ENCODE results near the gene ADA.
"Not testable (repeated sequence)": the region's sequence is repeated elsewhere in the genome, so short reads cannot be mapped to it uniquely, and the experiment has no call there.

Gene ADA

DNA sequence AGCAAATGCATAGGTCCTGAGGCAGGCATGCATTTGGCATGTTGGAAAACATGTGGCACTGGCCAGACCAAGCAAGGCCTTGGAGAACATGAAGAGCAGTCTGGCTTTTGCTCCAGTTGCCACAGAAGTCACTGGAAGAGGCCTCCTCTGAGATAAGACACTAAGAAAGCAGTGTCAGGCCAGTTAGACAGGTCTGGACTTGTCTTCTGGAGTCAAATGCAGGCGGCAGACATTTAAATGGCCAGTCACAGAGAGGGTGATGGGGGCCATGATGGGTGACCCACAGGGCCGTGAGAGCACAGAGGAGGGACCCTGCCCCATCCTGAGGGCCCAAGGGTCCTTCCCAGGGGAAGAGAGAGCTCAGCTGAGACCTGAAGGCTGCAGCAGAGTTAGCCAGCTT is 26.7 kb upstream of the ADA start:
- Histone ChIP-seq H3K27ac (ENCODE audit: low read depth, low read length) (no peak overlapping the region), H3K9me3 (ENCODE audit: insufficient read depth, low read depth, low read length) (no peaks in the 10 kb centered on the region), H3K27me3 (ENCODE audit: insufficient read depth, low read length) (no peaks in the 10 kb centered on the region), H3K36me3 (ENCODE audit: insufficient read depth, low read length) (no peaks in the 10 kb centered on the region), H3K4me3 (ENCODE audit: low read length) (no peak overlapping the region), H3K9ac (ENCODE audit: low read depth, low read length) (no peak overlapping the region), H3K4me1 (ENCODE audit: insufficient read depth, low read length) (no peaks in the 10 kb centered on the region)
- WGBS, result 35% methylated on average over 2 of the region's 2 CpGs

DNA sequence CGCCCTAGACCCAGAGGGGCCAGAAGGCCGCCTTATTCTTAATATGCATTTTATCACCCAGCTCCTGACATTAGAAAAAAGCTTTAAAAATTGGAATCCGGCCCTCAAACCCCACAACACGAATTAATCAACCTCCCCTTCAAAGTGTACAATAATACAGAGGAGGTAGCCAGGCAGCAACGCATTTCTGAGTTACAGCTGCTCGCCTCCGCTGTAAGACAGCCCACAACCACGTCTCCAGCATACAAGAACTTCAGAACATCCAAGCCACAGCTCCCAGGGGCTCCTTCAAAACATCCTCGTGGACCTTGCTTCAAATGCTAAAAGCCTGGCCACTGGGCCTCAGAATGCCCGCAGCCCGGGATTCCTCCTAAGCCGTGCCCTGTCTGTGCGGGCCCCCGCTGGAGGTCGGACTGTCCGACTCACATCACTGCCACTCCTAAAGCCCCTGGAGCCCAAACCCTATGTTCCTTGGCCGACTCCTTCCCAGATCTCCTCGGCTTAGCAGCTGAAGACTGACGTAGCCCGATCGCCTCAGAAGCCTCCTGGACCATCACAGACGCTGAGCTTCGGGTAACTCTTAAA is 20.9 kb upstream of the ADA start:
- not testable (repeated sequence) for H3K4me1 ChIP-seq (ENCODE audit: insufficient read depth, low read length); H3K27ac ChIP-seq (ENCODE audit: low read depth, low read length); H3K9me3 ChIP-seq (ENCODE audit: insufficient read depth, low read depth, low read length); H3K9ac ChIP-seq (ENCODE audit: low read depth, low read length); H3K4me3 ChIP-seq (ENCODE audit: low read length); H3K27me3 ChIP-seq (ENCODE audit: insufficient read depth, low read length); H3K36me3 ChIP-seq (ENCODE audit: insufficient read depth, low read length)
- WGBS, result 95% methylated on average over 23 of the region's 23 CpGs

DNA sequence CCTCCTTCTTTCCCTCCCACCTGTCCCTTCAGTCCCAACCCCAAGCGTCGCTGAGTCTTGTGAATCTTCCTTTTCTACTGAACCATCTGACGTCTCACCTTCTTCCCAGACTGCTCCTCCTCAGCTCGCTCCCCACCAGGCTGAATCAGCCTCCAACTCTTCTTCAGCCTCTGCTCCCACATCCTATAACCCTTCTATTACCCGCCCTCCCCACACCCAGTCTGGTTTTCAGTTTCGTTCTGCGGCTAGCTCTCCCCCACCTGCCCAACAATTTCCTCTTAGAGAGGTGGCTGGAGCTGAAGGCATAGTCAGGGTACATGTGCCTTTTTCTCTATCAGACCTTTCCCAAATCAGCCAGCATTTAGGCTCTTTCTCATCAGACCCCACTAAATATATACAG is 20.0 kb upstream of the ADA start:
- H3K4me1 ChIP-seq (ENCODE audit: insufficient read depth, low read length); H3K27me3 ChIP-seq (ENCODE audit: insufficient read depth, low read length); H3K36me3 ChIP-seq (ENCODE audit: insufficient read depth, low read length); H3K9me3 ChIP-seq (ENCODE audit: insufficient read depth, low read depth, low read length); H3K4me3 ChIP-seq (ENCODE audit: low read length); H3K27ac ChIP-seq (ENCODE audit: low read depth, low read length); H3K9ac ChIP-seq (ENCODE audit: low read depth, low read length): not testable (repeated sequence)
- WGBS, result 95% methylated on average over 6 of the region's 7 CpGs

DNA sequence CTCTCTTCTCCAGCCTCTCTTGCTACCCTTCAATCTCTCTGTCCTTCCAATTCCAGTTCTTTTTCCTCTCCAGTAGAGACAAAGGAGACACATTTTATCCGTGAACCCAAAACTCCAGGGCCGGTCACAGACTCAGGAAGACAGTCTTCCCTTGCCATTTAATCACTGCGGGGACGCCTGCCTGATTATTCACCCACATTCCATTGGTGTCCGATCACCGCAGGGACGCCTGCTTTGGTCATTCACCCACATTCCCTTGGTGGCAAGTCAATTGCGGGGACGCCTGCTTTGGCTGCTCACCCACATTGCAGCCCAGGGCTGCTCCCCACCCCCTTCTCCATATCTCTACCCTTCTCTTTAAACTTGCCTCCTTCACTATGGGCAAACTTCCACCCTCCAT is 19.4 kb upstream of the ADA start:
- H3K27ac ChIP-seq (ENCODE audit: low read depth, low read length); H3K9ac ChIP-seq (ENCODE audit: low read depth, low read length); H3K9me3 ChIP-seq (ENCODE audit: insufficient read depth, low read depth, low read length); H3K27me3 ChIP-seq (ENCODE audit: insufficient read depth, low read length); H3K4me1 ChIP-seq (ENCODE audit: insufficient read depth, low read length); H3K4me3 ChIP-seq (ENCODE audit: low read length); H3K36me3 ChIP-seq (ENCODE audit: insufficient read depth, low read length): not testable (repeated sequence)
- 94% methylated on average over 9 of the region's 9 CpGs for WGBS

DNA sequence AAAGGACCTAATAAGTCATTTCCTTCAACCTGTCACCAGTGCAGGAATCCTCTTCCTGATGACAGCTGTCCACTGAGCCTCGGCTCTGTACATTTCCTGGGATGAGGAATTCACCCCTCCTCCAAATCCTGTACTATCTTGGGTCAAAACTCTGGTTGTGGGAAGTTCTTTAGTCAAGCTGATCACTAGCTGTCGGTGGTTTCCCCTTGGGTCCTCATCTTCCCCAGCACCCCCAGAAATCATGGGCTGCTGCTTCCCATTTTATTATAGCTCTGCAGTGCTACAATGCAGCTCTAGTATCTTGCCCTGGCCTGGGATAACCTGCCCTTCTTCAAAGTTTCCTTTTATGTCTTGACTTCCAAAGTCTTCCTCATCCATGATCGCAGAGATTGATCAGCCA is 14.6 kb upstream of the ADA start:
- Histone ChIP-seq H3K9me3 (ENCODE audit: insufficient read depth, low read depth, low read length) (no peaks in the 10 kb centered on the region), H3K27ac (ENCODE audit: low read depth, low read length) (no peak overlapping the region), H3K4me1 (ENCODE audit: insufficient read depth, low read length) (no peaks in the 10 kb centered on the region), H3K36me3 (ENCODE audit: insufficient read depth, low read length) (no peaks in the 10 kb centered on the region), H3K9ac (ENCODE audit: low read depth, low read length) (no peak overlapping the region), H3K27me3 (ENCODE audit: insufficient read depth, low read length) (no peaks in the 10 kb centered on the region), H3K4me3 (ENCODE audit: low read length) (no peak overlapping the region)
- 85% methylated on average over 3 of the region's 3 CpGs for WGBS

DNA sequence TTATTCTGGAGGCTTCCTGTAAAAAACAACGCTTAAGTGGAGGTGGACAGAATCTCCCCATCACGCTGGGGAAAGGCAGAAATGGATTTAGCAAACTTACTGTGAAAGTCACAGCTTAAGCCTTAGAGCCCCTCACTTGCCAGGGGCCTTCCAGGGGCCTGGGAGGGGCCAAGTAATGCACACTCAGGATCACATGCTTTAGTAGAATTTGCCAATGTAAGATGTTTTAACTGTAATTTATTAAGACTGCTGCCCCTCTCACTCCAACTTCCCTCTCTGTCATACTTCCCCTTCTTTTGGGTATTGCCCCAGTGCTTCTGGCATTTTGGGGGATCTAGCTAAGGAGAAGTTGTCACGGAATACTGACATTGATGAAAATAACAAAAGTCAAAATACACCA is 12.6 kb upstream of the ADA start:
- H3K27ac ChIP-seq (ENCODE audit: low read depth, low read length), result no peak overlapping the region
- 87% methylated on average over 2 of the region's 3 CpGs for WGBS
- no peaks in the 10 kb centered on the region for H3K9me3 ChIP-seq (ENCODE audit: insufficient read depth, low read depth, low read length)

DNA sequence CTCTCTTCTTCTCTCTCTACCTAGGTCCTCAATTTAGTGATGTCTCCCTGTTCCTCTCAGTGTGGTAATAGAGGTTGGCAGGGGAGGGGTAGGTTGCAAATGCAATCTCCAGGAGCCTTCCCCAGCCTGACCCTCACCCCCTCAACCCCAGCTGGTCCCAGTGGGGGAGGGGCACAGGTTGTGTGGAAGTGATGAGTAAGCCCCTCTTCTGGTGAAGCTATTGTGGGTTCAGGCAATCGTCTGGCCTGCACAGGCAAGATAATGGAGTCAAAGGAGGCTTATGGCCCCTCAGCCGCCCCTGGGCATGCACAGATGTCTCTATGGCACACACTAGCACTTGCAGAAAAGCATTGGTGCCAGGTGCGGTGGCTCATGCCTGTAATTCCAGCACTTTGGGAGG is 10.8 kb upstream of the ADA start:
- Histone ChIP-seq H3K27me3 (ENCODE audit: insufficient read depth, low read length) (no peaks in the 10 kb centered on the region), H3K9me3 (ENCODE audit: insufficient read depth, low read depth, low read length) (no peaks in the 10 kb centered on the region), H3K9ac (ENCODE audit: low read depth, low read length) (no peak overlapping the region), H3K4me3 (ENCODE audit: low read length) (no peak overlapping the region), H3K36me3 (ENCODE audit: insufficient read depth, low read length) (no peaks in the 10 kb centered on the region), H3K4me1 (ENCODE audit: insufficient read depth, low read length) (no peaks in the 10 kb centered on the region), H3K27ac (ENCODE audit: low read depth, low read length) (no peak overlapping the region)
- WGBS, result 54% methylated on average over 3 of the region's 3 CpGs

More for the DNA sequence above, 12.6 kb upstream of the ADA start:
- Histone ChIP-seq H3K27me3 (ENCODE audit: insufficient read depth, low read length) (no peaks in the 10 kb centered on the region), H3K36me3 (ENCODE audit: insufficient read depth, low read length) (no peaks in the 10 kb centered on the region), H3K9ac (ENCODE audit: low read depth, low read length) (no peak overlapping the region), H3K4me1 (ENCODE audit: insufficient read depth, low read length) (no peaks in the 10 kb centered on the region), H3K4me3 (ENCODE audit: low read length) (no peak overlapping the region)

DNA sequence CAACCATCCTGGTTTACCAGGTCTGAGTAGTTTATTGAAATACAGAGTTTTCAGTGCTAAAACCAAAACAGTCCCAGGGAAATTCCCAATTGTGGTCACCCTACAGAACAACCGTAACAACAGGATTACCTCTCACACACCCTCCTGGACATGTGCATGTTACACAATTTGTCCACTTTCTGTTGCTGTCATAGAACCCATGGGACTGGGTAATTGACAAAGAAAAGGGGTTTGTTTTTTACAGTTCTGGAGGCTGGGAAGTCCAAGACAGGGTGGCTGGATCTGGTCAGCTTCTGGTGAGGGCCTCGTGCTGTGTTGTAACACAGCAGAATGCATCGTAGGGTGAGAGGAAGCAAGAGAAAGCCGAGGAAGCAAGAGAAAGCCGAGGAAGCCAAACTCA is 9.1 kb upstream of the ADA start:
- Histone ChIP-seq H3K27ac (ENCODE audit: low read depth, low read length) (no peak overlapping the region), H3K36me3 (ENCODE audit: insufficient read depth, low read length) (no peaks in the 10 kb centered on the region), H3K27me3 (ENCODE audit: insufficient read depth, low read length) (no peaks in the 10 kb centered on the region), H3K4me3 (ENCODE audit: low read length) (no peak overlapping the region), H3K9ac (ENCODE audit: low read depth, low read length) (no peak overlapping the region), H3K4me1 (ENCODE audit: insufficient read depth, low read length) (no peaks in the 10 kb centered on the region), H3K9me3 (ENCODE audit: insufficient read depth, low read depth, low read length) (no peaks in the 10 kb centered on the region)
- 89% methylated on average over 5 of the region's 5 CpGs for WGBS

DNA sequence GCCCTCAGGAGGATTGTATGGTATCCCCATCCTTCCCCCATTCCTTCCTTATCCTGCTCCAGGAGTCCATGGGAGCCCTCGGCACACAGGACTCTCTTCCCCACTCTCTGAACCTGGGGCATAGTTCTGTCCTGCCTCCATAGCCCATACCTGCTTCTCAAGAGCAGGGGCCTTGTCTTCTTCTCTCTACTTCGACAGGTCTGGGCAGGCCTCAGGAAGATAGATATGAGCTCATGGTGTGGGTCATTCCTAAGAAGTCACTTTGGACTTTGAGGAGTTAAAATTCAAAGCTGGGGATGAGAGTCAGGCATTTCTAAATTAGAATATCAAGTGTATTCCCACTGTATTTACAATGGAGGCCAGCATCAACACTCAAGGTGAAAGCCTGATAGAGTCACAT is 8.4 kb upstream of the ADA start:
- no peaks in the 10 kb centered on the region for H3K27me3 ChIP-seq (ENCODE audit: insufficient read depth, low read length)
- no peaks in the 10 kb centered on the region for H3K36me3 ChIP-seq (ENCODE audit: insufficient read depth, low read length)
- H3K9ac ChIP-seq (ENCODE audit: low read depth, low read length), result no peak overlapping the region
- H3K27ac ChIP-seq (ENCODE audit: low read depth, low read length), result no peak overlapping the region
- H3K4me1 ChIP-seq (ENCODE audit: insufficient read depth, low read length), result no peaks in the 10 kb centered on the region
- no peak overlapping the region for H3K4me3 ChIP-seq (ENCODE audit: low read length)
- peaks cover under 1% of the 10 kb centered on the region; the same call in 1 of the 2 replicates for H3K9me3 ChIP-seq (ENCODE audit: insufficient read depth, low read depth, low read length)
- 88% methylated on average over 2 of the region's 2 CpGs for WGBS

DNA sequence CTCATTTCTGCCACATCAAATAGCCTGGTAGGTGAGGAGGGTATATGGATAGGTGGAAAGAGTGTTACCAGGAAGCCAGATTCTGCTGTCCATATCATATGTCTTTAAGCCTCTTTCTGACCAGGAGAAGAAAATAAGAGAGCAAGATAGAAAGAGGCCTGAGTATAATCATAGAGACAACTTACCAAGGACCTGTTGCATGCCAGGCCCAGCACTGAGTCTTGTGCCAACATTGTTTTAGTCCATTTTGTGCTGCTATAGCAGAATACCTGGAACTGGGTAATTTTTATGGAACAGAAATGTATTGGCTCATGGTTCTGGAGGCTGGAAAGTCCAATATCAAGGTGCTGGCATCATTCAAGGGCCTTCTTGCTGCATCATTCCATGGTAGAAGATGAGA is 7.3 kb upstream of the ADA start:
- no peaks in the 10 kb centered on the region for H3K36me3 ChIP-seq (ENCODE audit: insufficient read depth, low read length)
- no peaks in the 10 kb centered on the region for H3K4me1 ChIP-seq (ENCODE audit: insufficient read depth, low read length)
- H3K9me3 ChIP-seq (ENCODE audit: insufficient read depth, low read depth, low read length), result peaks cover 7% of the 10 kb centered on the region; the same call in 1 of the 2 replicates
- no peak overlapping the region for H3K27ac ChIP-seq (ENCODE audit: low read depth, low read length)
- H3K4me3 ChIP-seq (ENCODE audit: low read length), result no peak overlapping the region
- no peak overlapping the region for H3K9ac ChIP-seq (ENCODE audit: low read depth, low read length)
- no peaks in the 10 kb centered on the region for H3K27me3 ChIP-seq (ENCODE audit: insufficient read depth, low read length)

DNA sequence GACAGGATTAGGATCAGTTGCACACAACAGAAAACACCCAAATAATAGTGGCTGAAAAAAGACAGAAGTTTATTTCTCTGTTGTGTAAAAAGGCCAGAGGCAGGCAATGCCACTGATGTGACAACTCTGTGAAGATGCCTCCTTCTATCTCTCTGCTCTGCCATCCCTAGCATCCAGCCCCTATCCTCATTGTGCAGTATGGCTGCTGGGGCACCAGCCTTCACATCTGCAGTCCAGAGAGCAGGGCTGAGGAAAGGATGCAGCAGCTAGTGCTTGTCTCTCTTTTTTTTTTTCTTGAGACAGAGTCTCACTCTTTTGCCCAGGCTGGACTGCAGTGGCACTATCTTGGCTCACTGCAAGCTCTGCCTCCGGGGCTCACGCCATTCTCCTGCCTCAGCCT is 6.4 kb upstream of the ADA start:
- H3K9me3 ChIP-seq (ENCODE audit: insufficient read depth, low read depth, low read length), result peaks cover 7% of the 10 kb centered on the region; the same call in 1 of the 2 replicates
- H3K27me3 ChIP-seq (ENCODE audit: insufficient read depth, low read length), result peaks cover 9% of the 10 kb centered on the region
- no peaks in the 10 kb centered on the region for H3K4me1 ChIP-seq (ENCODE audit: insufficient read depth, low read length)
- no peaks in the 10 kb centered on the region for H3K36me3 ChIP-seq (ENCODE audit: insufficient read depth, low read length)
- H3K27ac ChIP-seq (ENCODE audit: low read depth, low read length), result no peak overlapping the region
- H3K4me3 ChIP-seq (ENCODE audit: low read length), result no peak overlapping the region
- WGBS, result 87% methylated on average over 2 of the region's 2 CpGs
- H3K9ac ChIP-seq (ENCODE audit: low read depth, low read length), result no peak overlapping the region

DNA sequence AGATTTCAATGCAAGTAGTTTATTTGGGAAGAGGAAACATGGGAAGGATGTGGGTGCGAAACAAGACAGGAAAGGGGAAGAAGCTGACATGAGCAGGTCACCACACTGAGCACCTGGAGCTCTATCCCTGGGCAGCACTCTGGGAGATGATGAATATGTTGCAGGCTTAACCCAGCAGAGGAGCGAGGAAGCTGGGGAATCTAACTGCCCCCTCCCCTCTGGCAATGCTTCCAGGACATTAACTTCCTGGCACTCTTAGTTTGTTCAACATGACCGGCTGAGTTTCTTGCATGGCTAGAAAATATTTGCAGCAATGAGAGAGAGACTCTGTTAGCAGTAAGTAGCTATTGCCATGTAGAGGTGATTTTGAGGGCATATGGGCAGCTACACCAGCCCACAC is 4.9 kb upstream of the ADA start:
- Histone ChIP-seq H3K27me3 (ENCODE audit: insufficient read depth, low read length) (peaks cover 20% of the 10 kb centered on the region), H3K9me3 (ENCODE audit: insufficient read depth, low read depth, low read length) (peaks cover 7% of the 10 kb centered on the region; the same call in 1 of the 2 replicates), H3K36me3 (ENCODE audit: insufficient read depth, low read length) (no peaks in the 10 kb centered on the region), H3K9ac (ENCODE audit: low read depth, low read length) (no peak overlapping the region), H3K27ac (ENCODE audit: low read depth, low read length) (no peak overlapping the region), H3K4me3 (ENCODE audit: low read length) (no peak overlapping the region), H3K4me1 (ENCODE audit: insufficient read depth, low read length) (no peaks in the 10 kb centered on the region)
- 55% methylated on average over 3 of the region's 3 CpGs for WGBS
